Nephron progenitor cell (in vitro differentiated cells): Measurements from ENCODE around the gene MED26.

Experiments
- DNase-seq: peaks from one replicate; pipeline ENCODE4 v3.0.0; 2021
- H3K27ac Mint-ChIP-seq: 2 replicates; pipeline ENCODE4 v1.8.0; 2021; ENCODE audit warnings: mild to moderate bottlenecking, moderate library complexity, mixed read lengths
- H3K27me3 Mint-ChIP-seq: 2 replicates; pipeline ENCODE4 v1.8.0; 2021; ENCODE audit warnings: mild to moderate bottlenecking, low read depth, mixed read lengths; ENCODE audit not compliant: poor library complexity
- H3K36me3 Mint-ChIP-seq: 2 replicates; pipeline ENCODE4 v1.8.0; 2021; ENCODE audit warnings: low read depth, mixed read lengths
- H3K4me1 Mint-ChIP-seq: 2 replicates; pipeline ENCODE4 v1.8.0; 2021; ENCODE audit warnings: mixed read lengths
- H3K4me3 Mint-ChIP-seq: 2 replicates; pipeline ENCODE4 v1.8.0; 2021; ENCODE audit warnings: mild to moderate bottlenecking, moderate library complexity, mixed read lengths
- H3K9me3 Mint-ChIP-seq: 2 replicates; pipeline ENCODE4 v1.8.0; 2021; ENCODE audit warnings: mild to moderate bottlenecking, moderate library complexity, mixed read lengths
- TF ChIP-seq, protein P1 (sequence below): fragments of 200-600 bp; sonication (generic); IDR thresholded peaks from 2 replicates; pipeline ENCODE4 v1.5.0; 2021; ENCODE audit warnings: antibody characterized with exemption

Gene MED26

DNA sequence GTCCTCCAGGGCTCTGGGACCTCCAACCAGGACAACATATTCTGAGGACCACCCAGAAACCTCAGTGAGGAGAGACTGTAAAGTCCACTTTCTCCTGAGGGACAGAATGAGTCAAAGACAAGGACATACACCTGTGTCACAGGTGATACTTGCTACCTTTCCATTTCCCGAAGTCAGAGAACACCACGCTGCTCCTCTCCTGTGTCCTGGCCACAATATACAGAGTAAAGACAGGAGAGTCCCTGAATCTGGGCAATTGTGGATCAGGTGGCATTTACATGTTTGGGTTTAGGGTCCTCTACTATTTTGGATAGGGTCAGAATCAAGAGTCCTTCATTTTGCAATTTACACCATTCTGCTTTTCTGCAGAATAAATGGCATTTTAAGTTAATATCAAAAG is 4.9 kb downstream of the MED26 start:
- H3K27ac Mint-ChIP-seq: no peak overlapping the region
- no peak overlapping the region for H3K4me3 Mint-ChIP-seq
- DNase-seq: no peak
- H3K4me1 Mint-ChIP-seq: peaks cover 18% of the 10 kb centered on the region
- no peaks in the 10 kb centered on the region for H3K27me3 Mint-ChIP-seq
- no peaks in the 10 kb centered on the region for H3K9me3 Mint-ChIP-seq
- TF ChIP-seq, protein P1, sequence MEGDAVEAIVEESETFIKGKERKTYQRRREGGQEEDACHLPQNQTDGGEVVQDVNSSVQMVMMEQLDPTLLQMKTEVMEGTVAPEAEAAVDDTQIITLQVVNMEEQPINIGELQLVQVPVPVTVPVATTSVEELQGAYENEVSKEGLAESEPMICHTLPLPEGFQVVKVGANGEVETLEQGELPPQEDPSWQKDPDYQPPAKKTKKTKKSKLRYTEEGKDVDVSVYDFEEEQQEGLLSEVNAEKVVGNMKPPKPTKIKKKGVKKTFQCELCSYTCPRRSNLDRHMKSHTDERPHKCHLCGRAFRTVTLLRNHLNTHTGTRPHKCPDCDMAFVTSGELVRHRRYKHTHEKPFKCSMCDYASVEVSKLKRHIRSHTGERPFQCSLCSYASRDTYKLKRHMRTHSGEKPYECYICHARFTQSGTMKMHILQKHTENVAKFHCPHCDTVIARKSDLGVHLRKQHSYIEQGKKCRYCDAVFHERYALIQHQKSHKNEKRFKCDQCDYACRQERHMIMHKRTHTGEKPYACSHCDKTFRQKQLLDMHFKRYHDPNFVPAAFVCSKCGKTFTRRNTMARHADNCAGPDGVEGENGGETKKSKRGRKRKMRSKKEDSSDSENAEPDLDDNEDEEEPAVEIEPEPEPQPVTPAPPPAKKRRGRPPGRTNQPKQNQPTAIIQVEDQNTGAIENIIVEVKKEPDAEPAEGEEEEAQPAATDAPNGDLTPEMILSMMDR: no peak
- no peaks in the 10 kb centered on the region for H3K36me3 Mint-ChIP-seq

- Mint-ChIP-seq H3K4me3 (no peak overlapping the region), H3K27me3 (peaks cover 3% of the 10 kb centered on the region), H3K27ac (peak overlapping the region; percentile 57), H3K9me3 (no peaks in the 10 kb centered on the region), H3K36me3 (no peaks in the 10 kb centered on the region), H3K4me1 (peaks cover 22% of the 10 kb centered on the region)
- TF ChIP-seq, protein P1: no peak
- DNase-seq: no peak
Measured at GRCh38 chr19:16621165-16621800, 6.7 kb downstream of the MED26 start.

DNA sequence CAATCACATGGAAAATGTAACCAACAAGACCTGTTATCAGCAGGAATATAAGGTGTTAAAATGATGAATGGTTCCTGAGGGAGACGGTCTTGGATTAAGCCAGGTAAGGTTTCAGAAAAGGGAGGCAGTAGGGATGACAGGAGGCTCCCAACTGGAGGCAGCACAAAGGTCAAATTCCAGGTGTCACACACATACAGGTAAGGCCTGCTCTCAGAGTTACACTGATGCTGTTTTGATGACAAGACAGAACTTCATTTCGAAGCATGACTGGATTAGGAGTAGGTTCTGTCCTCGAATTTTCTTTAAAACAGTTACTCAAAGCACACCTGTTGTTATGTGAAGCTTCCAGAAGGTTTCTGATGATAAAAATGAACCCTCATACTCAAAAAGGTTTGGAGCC is 7.4 kb downstream of the MED26 start:
- TF ChIP-seq, protein P1: no peak
- no peaks in the 10 kb centered on the region for H3K9me3 Mint-ChIP-seq
- peaks cover 18% of the 10 kb centered on the region for H3K4me1 Mint-ChIP-seq
- H3K27me3 Mint-ChIP-seq: peaks cover 3% of the 10 kb centered on the region
- no peaks in the 10 kb centered on the region for H3K36me3 Mint-ChIP-seq
- H3K27ac Mint-ChIP-seq: peak overlapping the region; percentile 57
- DNase-seq: no peak
- H3K4me3 Mint-ChIP-seq: no peak overlapping the region

DNA sequence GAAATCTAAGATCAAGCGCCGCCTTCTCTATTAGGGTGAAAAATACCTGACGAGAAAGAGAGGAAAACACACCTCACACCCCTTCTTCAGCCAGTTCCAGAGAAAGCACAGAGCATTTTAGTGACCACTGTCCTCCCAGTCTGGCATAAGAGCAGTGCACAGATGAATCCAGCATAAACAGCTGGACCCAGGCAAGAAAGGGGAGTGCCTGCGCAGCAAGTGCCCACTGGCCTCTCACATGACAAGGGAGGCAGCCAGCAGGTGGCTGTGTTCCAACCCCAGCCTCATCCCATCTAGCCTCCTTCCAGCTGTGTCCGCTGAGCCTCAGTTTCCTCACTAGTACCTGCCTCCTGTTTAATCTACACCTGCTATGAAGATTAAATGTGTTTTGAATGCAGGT is 8.0 kb downstream of the MED26 start:
- DNase-seq: no peak
- Mint-ChIP-seq H3K27ac (no peak overlapping the region), H3K27me3 (peaks cover 3% of the 10 kb centered on the region), H3K9me3 (no peaks in the 10 kb centered on the region), H3K36me3 (no peaks in the 10 kb centered on the region), H3K4me3 (no peak overlapping the region), H3K4me1 (peaks cover 19% of the 10 kb centered on the region)
- TF ChIP-seq, protein P1: no peak

DNA sequence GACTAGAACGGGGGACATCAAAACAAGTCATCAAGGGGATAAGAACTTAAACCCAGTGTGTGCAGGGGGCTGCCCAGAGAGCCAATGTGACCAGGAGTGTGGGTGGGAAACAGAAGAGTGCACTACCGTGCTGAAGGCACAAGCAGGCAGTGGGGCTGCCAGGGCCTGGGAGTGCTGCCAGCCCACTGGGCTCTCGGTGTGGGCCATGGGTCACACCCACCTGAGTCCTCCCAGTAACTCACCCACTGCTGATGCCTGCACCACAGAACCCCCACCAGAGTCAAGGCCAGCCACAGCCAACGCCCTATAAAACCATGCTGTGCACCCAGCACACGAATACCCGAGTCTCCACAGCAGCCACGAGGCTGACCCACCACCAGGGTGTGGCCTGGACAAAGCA is 8.5 kb downstream of the MED26 start:
- DNase-seq: no peak
- Mint-ChIP-seq H3K4me3 (no peak overlapping the region), H3K27ac (no peak overlapping the region), H3K36me3 (no peaks in the 10 kb centered on the region), H3K27me3 (peaks cover 3% of the 10 kb centered on the region), H3K4me1 (peaks cover 22% of the 10 kb centered on the region), H3K9me3 (no peaks in the 10 kb centered on the region)
- TF ChIP-seq, protein P1: no peak

- no peaks in the 10 kb centered on the region for H3K36me3 Mint-ChIP-seq
- H3K4me1 Mint-ChIP-seq: peaks cover 31% of the 10 kb centered on the region
- H3K27ac Mint-ChIP-seq: no peak overlapping the region
Measured at GRCh38 chr19:16618248-16618647, 9.8 kb downstream of the MED26 start.

More at GRCh38 chr19:16618248-16618647, 9.8 kb downstream of the MED26 start:
- H3K9me3 Mint-ChIP-seq: no peaks in the 10 kb centered on the region
- H3K4me3 Mint-ChIP-seq: no peak overlapping the region
- no peak for DNase-seq
- peaks cover 3% of the 10 kb centered on the region for H3K27me3 Mint-ChIP-seq
- TF ChIP-seq, protein P1: no peak
